TTC549 (cell line): ENCODE results near the gene ALOX5.
"Not testable (repeated sequence)": the region's sequence is repeated elsewhere in the genome, so short reads cannot be mapped to it uniquely, and the experiment has no call there.

Experiments
- FAIRE-seq: peaks from 2 replicates; lab custom pipeline; 2012; peaks lifted over from hg19 to GRCh38; lab: Jason Lieb, UNC

The ALOX5 gene

GRCh38 chr10:45404770-45405120 lies 30.7 kb downstream of the ALOX5 start:
- FAIRE-seq = no peak

DNA sequence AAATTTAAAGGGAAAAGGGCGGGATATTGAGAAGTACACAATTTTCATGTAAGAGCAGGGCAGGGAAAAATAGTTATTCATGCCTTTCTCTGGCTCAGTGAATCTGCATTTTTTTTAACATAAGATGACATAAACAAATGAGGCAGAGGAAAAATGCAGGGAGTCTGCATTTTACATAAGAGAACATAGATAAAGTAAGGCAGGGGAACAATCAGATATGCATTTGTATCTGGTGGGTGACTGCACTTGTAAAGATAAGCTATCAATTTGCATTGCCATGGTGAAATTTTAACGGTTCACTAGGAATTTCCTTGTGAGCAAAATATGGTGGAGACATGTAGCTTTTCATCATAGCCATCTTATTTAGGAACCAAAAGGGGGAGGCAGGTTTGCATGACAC lies 33.5 kb downstream of the ALOX5 start:
- FAIRE-seq = no peak

DNA sequence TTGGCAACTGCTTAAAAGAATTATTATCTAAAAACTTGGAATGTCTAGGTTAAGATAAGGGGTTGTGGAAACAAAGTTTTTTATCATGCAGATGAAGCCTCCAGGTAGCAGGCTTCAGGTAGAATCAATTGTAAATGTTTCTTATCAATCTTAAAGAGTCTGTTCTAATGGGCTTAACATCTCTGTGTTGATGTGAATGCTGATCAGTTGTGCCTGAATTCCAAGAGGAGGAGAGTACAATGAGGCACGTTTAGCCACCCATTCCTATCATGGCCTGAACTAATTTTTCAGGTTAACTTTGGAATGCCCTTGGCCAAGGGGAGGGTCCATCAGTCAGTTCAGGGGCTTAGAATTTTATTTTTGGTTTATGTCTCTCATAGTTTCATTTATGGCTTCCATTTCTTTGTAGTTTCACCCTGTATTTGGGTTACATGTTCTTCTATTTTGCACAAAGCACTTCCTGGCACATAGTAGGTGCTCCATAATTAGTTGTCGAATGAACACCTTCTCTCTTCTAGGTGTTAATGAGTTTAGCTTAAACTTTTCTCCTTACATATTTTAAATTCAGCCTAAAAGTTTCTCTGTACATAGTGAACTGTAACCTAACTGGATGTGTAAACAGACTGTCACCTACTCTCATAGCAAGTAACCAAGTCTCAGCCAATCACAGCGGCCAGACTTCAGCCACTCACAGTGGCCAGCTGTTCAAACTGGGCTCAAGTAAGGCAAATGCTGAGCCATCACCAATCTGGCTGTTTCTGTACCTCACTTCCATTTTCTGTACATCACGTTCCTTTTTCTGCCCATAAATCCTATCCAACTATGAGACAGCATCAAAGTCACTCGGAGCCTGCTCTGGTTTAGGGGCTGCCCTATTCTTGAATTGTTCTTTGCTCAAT lies 34.7 kb downstream of the ALOX5 start:
- FAIRE-seq = no peak

DNA sequence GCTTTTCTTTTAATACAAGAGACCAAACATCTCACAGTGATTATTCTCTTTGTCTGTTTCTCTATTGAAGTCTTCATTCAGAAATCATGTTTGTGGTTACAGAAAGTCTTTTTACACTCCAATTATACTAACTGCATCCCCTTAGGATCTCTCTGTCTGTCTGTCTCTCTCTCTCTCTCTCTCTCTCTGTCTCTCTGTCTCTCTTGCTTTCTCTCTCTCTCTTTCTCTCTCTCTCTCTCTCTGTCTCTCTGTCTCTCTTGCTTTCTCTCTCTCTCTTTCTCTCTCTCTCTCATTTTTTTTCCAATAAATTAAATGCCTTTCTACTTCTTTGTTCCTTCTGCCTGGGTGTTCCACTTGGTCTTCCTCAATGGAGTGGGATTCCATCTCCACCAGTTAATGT lies 35.3 kb downstream of the ALOX5 start:
- FAIRE-seq = not testable (repeated sequence)

DNA sequence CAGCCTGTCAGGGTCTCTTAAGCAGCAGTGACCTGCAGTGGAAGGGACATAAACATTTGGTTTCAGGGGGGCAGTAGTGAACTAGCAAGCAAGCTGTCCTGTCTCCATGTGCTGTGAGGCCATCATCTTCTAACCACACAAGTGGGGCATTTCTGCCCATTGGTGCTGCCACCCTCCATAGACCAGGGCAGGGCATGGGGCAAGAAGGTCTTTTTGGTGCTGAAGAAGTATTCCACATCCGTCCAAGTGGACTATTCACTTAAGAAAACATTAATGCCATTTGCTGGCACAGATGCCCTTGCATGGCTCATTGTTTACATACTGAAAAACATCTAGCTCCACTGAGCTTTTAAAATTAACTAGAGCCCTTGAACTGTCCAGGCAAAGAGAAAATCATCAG lies 35.8 kb downstream of the ALOX5 start:
- no peak for FAIRE-seq

DNA sequence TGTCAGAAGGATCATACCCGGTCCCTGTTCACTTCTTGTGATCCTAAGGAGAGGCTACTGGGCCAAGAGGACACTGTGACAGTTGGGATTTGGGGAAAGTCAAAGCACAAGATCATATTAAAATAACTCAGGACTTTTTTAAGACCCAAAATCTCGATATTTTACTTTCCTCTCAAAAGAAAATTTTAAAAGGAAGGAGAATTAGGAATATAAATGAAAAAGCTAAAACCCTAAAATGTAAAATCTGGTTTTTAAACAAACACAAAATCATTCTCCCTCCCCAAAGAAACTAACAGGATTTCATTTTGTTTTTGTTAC lies 36.4 kb downstream of the ALOX5 start:
- FAIRE-seq = no peak

DNA sequence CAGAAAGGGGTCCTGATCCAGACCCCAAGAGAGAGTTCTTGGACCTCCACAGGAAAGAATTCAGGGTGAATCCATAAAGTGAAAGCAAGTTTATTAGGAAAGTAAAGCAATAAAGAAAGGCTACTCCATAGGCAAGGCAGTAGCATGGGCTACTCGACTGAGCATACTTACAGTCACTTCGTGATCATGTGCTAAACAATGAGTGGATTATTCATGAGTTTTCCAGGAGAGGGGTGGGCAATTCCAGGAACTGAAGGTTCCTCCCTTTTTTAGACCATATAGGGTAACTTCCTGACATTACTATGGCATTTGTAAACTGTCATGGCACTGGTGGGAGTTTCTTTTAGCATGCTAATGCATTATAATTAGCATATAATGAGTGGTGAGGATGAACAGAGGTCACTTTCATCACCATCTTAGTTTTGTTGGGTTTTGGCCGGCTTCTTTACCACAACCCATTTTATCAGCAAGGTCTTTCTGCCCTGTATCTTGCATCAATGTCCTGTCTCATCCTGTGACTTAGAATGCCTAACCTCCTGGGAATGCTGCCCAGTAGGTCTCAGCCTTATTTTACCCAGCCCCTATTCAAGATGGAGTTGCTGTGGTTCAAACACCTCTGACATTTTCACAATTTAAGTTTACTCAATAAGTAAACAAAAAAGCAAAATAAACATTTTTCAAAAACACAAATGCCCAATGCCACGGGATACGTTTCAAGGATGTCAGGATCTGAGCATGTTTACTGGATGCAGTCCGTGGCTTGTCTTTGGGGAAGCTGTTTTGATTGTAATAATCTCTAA lies 37.0 kb downstream of the ALOX5 start:
- no peak for FAIRE-seq

DNA sequence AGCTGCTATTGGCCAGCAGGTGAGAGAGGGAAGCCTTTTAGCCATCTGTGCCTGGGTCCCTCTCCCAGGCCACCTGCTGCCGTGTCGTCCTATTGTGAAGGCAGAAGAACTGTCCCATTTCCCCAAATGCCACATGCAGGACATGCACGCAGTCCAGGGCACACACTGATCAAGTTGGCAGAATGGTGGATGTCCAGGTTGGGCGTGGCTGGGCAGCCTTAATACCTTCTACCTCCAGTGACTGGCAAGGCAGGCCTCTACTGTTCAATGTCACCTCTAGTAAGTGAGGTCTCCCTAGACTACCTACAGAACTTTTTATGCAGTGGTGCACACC lies 37.6 kb downstream of the ALOX5 start:
- no peak for FAIRE-seq

- FAIRE-seq = not testable (repeated sequence)
Measured at GRCh38 chr10:45415062-45415461, 41.0 kb downstream of the ALOX5 start.

GRCh38 chr10:45416603-45417002 lies 42.6 kb downstream of the ALOX5 start:
- no peak for FAIRE-seq

GRCh38 chr10:45417746-45418145 lies 43.7 kb downstream of the ALOX5 start:
- FAIRE-seq = no peak

- FAIRE-seq = no peak
Measured at GRCh38 chr10:45418417-45418848, 44.4 kb downstream of the ALOX5 start.

DNA sequence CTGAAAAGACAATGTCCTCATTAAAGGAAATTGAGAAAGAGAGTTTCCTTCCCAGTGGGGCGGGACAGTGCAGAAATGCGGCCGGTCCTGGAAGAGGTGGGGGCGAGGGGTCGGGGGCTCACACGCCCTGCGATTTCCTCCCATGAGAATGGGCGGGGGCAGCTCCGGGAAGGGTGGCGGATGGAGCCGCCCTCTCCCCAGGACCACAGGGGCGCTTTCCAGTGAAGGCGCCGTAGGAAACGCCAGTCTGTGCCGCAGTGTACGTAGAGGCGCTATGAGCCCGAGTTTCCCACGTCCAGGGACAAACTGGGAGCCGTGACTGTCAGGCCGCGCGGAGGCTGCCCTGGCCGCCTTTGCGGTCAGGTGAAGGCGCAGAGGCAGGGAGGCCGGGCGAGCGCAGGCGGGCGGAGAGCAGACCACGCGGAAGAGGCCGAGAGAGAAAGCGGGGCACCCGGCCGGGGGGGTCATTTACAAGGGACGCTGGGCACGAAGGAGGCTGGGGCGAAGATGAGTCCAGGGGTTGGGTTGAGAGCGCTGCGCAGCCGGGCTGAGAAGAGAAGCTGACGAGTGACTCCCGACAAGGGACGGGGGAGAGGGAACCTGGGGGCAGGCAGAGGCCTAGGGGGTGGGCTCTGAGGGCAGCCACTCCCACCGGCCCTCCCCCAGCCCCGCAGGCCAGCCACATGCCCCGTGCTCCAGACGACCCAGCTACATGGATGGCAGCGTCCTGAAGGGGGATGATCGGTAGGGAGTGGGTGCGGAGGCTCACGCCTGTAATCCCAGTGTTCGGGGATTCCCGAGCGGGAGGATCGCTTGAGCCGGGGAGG lies 45.0 kb downstream of the ALOX5 start:
- FAIRE-seq = no peak

DNA sequence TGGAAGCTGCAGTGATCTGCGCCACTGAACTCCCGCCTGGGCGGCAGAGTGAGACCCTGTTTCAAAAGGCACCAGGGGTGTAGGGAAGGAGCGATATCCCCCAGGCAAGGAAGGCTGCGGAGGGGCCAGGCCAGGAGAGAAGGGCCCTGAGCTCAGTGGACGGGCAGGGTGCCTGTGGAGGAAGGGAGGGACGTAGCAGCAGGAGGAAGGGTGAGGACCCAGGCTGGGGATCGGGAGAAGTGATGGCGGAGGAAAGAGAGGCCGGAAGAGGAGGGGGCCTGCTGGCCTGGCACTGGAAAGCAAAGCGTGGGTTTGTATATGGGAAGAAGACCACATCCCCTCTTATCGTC lies 45.6 kb downstream of the ALOX5 start:
- FAIRE-seq = no peak

GRCh38 chr10:45420453-45421192 lies 46.6 kb downstream of the ALOX5 start:
- FAIRE-seq = no peak

DNA sequence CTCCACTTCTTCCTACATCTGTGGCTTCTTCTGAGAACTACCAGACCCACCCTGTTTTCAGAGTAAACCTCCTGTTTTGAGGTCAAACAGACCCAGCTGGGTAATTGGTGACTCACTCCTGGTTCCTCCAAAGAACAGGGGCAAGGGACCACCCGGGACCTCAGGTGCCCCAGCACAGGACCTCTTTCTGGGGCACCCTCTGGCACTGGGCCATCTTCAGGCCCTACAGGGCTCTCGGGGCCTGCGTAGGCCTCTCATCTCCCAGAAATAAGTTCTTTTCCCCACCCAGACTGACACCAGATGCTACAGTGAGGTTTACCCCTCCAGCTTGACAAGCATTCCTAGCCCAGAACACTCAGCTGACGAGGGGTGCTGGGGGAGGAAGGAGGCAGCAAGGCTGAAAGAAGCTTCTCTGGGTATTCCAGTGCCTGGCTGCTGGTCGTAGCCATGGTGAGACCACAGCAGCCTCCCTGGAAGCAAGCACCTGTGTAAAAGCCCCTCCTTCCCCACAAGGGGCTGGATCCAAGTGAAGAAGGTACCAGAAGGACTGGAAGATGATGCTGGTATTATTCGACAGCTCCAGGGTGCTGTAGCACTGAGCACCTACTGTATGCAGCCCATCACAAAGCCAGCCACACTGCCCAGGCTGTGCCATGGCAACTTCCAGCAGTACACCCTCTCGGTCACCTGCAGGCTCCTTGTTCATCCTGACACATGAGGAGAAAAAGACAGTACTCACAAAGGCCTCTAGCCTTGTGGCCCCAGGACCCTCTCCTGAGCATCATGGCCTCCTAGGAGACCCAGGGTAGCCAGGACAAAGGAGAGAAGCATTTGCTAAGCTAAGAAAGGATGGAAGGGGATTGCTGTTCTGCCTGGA lies 47.4 kb downstream of the ALOX5 start:
- FAIRE-seq = no peak

GRCh38 chr10:45422207-45422865 lies 48.3 kb downstream of the ALOX5 start:
- no peak for FAIRE-seq

DNA sequence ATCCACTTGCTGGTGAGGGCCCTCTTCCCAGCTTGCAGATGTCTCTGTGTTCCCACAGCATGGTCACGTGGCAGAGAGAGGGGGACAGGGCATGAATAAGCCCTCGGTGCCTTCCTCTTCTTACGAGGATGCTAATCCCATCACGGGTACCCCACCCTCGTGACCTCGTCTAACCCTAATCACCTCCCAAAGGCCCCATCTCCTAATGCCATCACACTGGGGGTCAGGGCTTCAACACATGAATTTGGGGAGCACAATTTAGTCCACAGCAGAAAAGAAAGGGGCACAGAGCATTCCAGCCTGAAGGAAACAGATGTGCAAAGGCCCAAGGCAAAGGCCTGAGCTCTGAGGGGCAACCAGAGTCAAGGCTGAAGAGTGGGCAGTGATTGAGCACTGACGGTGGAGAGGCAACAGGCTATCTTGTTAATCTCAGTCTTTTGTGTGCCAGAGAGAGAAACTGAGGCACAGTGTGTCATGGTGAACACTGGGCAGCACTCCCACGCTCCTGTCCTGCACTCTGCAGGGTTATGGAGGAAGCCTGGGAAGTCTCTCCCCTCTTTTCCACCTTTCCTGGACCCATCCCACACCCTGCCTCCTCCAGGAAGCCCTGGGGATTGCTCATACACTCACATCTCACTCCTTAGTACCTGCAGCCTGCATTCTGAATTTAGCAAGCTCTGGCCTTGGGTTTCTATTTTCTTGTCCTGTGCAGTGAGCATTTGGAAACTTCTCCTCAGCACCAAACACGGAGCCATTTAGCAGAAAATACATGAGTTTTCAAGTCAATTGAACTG lies 49.0 kb downstream of the ALOX5 start:
- no peak for FAIRE-seq

GRCh38 chr10:45423976-45424499 lies 50.0 kb downstream of the ALOX5 start:
- FAIRE-seq = no peak
